NCI-H1694 treated with DMSO at 0.1 percent for 48 hours (cell line): ENCODE results near the gene MYH7.
"Not testable (repeated sequence)": the region's sequence is repeated elsewhere in the genome, so short reads cannot be mapped to it uniquely, and the experiment has no call there.

ENCODE experiments used
- DNase-seq: peaks from one replicate; lab custom pipeline; 2025; lab: John Stamatoyannopoulos, UW

The MYH7 gene

DNA sequence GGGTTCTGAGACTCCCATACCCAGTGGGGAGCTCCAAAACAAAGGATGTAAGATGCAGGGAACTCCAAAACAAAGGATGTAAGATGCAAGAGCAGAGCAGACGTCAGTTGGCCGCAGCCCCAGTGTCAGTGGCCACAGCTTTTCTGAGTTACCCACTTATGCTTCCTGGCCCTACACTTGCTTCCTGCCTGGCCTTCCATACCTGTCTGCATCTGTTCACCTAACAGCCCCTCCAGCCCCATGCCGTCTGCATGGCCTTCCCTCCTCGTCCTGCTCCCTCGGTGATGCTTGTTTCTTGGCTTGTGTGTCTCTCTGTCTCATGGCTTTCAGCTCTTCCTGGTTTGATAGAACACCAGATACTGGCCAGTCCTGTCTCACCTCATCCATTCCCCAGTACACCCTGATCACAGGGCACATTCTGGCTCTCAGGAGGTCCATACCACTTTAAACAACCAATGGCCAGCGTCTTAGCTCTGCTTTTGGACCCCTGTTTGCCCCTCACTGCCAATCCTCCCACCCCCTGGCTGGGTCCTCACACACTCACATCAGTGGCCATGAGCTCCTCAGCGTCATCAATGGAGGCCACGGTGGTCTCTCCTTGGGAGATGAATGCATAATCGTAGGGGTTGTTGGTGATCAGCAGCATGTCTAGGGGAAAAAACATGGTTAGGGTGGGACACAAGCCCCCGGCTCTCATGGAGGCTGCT is 5.3 kb downstream of the MYH7 start:
- no peak for DNase-seq

DNA sequence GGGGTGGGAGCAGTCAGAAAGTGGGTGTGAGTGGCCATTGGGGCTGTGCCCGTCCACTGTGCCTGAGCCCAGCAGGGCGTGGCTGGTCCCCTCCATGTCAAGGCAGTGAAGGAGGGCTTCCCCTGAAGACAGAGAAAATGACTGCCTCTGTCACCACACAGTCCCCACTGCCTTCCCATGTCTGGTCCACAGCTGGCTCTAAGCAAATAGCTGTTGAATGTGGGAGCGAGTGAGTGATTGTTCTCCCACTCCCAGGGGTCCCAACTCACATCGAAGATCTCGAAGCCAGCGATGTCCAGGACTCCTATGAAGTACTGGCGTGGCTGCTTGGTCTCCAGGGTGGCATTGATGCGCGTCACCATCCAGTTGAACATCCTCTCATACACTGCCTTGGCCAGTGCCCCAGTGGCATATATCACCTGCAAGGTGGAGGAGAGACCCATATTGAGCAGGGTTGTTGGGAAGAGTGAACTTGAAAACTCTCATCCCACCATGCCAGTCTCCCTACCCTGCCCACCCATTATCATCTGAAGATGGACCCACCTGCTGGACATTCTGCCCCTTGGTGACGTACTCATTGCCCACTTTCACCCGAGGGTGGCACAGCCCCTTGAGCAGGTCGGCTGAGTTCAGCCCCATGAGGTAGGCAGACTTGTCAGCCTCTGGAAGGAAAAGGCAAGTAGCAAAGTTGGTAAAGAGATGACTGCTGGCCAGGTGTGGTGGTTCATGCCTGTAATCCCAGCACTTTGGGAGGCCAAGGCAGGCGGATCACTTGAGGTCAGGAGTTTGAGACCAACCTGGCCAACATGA is 6.6 kb downstream of the MYH7 start:
- no peak for DNase-seq

GRCh38 chr14:23425798-23426197 is 9.7 kb downstream of the MYH7 start:
- DNase-seq, result not testable (repeated sequence)

- DNase-seq, result no peak
Observed at GRCh38 chr14:23425169-23425568, 10.3 kb downstream of the MYH7 start.

DNA sequence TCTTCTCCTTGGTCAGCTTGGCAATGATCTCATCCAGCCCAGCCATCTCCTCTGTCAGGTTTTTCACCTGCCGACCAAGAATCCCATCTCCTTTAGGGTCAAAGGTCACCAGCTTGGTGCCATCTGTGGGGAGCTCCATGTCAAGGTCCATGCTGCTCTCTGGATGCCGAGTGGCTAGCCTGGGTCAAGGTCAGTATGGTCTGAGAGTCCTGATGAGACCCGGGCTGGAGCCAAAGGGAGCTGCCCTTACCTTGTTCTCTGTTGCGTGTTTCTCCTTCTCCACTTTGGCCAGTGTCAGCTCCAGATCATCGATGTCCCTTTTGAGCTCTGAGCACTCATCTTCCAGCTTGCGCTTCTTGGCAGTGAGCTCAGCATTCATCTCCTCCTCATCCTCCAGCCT is 11.8 kb downstream of the MYH7 start:
- DNase-seq, result no peak

DNA sequence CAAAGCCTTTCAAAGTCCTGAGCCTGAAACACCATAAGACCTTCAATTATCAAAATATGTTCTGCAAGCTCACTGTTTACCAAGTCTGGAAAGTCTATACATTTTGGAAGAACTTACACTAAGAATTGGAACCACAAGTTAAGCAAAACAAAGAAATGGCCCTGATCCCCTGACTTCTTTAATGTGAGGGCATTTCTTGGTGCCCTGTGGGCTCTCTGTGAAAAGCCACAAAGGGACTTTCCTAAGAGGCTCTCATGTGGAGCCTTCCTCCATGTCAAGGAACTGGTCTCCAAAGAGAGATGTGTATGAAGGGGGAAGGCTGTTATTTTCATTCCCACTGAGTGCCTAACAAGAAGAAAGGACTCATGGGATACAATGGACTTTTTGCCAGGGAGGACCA is 13.9 kb downstream of the MYH7 start:
- no peak for DNase-seq

GRCh38 chr14:23419646-23420045 is 15.8 kb downstream of the MYH7 start:
- DNase-seq, result not testable (repeated sequence)

GRCh38 chr14:23418021-23418420 is 17.4 kb downstream of the MYH7 start:
- DNase-seq, result no peak

DNA sequence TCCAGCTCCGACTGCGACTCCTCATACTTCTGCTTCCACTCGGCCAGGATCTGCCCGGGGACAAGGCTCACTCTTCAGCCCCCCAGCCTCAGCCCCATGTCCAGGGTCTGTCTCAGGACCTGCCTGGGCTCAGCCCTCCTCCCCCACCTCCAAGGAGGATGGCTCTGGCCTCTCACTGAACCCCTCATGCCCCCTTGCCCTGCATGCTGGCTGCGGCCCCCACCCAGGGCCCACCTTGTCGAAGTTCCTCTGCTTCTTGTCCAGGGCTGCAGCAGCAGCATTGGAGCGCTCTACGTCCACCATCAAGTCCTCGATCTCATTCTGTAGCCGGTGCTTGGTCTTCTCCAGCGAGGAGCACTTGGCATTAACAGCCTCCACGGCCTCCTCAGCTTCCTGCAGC is 18.2 kb downstream of the MYH7 start:
- not testable (repeated sequence) for DNase-seq

DNA sequence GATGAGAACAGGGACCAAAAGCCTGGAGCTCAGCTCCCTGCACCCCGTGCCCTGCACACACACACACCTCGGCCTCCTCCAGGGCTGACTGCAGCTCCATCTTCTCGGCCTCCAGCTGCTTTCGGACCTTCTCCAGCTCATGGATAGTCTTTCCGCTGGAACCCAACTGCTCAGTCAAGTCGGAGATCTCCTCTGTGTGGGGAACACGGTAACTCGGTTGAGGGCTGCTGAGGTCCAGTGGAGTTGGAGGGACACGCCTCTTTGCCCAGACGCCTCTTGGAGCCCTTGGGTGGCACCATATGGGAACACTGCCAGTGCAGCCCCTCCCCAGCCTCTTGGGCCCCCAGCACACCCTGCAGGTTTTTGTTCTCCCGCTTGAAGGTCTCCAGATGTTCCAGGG is 18.7 kb downstream of the MYH7 start:
- DNase-seq, result no peak

DNA sequence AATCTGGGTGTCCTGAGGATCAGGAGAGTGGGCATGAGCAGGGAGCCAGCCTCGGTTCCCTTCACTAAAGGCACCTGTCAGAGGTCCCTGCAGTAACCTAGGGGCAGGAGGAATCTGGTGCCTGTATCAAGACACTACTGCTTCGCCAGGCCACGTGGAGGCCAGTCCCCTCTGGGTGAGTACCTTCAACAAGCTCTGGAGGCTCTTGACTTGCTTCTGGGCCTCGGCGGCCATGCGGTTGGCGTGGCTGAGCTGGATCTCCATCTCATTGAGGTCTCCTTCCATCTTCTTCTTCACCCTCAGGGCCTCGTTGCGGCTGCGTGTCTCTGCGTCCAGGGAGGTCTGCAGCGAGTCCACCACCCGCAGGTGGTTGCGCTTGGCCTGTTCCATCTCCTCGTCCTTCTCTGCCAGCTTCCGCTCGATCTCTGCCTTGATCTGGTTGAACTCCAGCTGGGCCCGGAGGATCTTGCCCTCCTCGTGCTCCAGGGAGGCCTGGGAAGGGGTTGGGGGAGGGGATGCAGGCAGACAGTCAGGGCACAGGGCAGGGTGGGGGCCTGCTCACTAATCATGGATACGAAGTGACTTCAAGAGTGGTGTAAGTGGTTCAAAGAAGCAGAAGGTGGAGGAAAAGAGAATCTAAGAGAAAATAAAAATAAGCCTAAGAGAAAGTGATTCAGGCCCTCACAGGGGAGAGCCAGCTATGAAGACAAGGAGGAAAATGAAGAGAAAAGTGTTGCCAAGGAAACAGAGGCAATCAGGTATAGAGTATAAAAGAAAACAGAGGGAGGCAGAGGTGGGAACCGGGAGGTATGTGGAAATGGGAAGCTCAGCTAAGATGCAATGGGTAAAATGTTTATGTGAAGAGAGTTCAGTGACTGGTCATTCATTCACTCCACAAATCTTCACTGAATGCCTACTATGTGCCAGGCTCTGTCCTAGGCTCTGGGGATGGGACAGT is 19.4 kb downstream of the MYH7 start:
- DNase-seq, result no peak

GRCh38 chr14:23414906-23415820 is 20.3 kb downstream of the MYH7 start:
- no peak for DNase-seq

GRCh38 chr14:23414254-23414653 is 21.2 kb downstream of the MYH7 start:
- DNase-seq, result no peak

DNA sequence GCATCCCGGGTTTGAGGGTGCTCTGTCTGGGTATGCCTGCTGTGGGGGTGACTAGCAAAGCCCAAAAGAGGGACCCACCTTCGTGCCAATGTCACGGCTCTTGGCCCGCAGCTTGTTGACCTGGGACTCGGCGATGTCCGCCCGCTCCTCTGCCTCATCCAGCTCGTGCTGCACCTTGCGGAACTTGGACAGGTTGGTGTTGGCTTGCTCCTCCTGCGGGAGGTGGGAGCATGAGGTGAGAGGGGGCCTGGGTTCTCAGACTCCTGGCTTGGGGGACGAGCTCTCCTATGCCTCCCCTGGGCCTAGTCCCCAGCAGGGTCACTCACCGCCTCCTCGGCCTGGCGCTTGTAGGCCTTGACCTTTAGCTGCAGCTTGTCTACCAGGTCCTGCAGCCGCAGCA is 21.8 kb downstream of the MYH7 start:
- DNase-seq, result no peak

DNA sequence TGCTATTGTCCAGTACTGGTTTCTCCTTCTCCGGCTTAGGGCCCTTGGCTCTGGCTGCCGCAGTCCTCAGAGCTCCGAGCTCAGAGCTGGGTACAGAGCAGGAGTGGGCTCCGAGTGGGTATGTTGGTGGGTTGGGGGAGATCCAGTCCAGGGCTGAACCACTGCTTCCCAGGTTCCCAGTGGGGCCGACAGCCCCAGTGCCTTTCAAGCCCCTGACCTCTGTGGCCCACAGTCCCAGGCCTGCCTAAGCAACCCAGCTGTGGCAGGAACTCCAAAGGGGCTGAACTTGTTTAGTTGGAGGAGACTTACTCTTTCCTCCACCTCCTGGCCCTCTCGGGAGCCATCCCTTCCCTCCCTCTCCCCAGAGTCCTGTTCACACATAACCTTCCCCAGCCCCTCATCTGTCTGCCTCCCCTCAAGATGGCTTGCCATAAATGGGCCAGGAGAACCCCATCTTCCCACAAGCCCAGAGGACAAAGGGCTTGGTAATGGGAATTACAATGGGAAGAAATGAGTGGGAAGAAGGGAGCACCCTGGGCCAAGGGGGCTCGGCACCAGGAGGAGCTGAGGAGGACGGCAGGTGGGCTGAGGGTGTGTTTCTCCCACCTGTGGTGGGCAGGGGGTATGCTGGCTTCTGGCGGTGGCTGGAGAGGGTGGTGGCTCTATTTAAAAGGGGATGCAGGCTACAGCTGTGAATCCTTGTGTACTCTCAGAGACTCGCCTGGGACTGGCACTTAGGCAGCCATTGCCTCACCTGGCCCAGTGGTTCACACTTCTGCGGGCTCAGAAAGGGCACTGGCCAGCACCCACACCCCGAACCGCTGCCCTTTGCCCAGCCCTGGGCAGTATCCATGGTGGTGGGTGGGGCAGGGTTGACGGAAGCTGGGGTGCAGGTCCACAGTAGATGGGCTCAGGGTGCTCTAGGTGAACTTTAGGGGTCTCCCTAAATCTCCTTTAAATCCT is 23.6 kb downstream of the MYH7 start:
- no peak for DNase-seq

- DNase-seq, result no peak
Observed at GRCh38 chr14:23409966-23410635, 25.4 kb downstream of the MYH7 start.

- no peak for DNase-seq
Observed at GRCh38 chr14:23409475-23409874, 26.0 kb downstream of the MYH7 start.

DNA sequence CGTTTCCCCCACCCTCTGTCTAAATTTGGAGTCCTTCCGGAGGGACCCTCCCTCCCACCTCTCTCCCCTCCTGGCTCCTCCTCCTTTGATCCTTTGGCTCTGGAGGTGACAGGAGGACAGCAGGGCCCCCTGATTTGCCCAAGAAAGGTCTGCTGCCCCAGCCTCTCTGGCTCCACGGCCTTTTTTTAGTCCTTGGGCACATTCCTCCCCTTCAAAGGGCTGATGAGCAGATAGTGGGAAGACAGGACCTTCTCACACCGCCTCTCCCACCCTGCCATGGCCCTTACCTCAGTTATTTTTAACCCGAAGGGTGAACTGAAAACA is 27.2 kb downstream of the MYH7 start:
- no peak for DNase-seq

DNA sequence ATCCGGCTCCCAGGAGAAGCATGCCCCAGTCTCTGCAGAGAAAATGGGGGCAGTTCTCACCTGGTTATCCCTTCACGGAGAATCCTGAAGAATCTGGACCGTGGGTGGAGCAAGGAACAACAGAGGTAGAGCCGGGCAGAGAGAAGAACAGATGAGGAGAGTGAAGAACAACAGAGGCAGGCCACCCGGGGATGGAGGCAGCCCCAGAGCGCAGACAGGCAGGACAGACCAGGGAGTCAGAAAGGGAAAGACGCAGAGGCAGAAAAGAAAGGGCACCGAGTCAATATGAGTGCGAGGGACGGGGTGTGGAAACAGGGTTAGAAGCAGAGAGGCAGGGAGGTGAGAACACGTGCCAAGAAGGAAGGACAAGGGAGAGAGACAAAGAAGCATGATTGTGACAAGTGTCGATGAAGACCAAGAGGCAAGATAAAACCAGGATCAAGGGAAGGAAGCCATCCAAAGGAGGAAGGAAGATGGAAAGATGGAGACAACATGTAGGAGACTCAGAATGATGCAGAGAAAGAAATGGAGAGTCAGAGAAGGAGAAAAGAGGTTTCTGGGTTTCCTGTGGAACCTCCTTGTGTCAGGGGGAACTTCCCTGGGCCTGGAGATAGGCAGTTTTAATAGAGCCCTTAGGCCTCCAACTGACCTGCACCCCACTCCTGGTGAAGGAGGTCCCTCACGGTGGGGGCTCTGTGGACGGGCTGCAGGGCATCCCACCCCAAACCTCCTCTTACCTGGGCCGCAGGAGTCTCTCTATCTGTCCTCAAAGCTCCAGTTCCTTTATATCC is 27.7 kb downstream of the MYH7 start, which contains the start of gene MYH6:
Gene MYH6, minus strand, starts transcription at position 758 of the 791 bp plus-strand sequence. CDS start 1,050 bp downstream, outside the sequence.
- no peak for DNase-seq
